HepG2 (cell line): ENCODE results near the gene MNAT1. TPM values are rescaled to one million over a fixed set of nuclear protein-coding genes. Genes with fewer than 3 reads are reported as not detected.

Source experiments
- ATAC-seq: fragments of 200-7000 bp; cut with Tn5 transposase; 3 replicates; pipeline ENCODE4 v1.9.1; 2020; ENCODE audit warnings: mild to moderate bottlenecking, moderate library complexity
- BruUV-seq: library from RNA; stranded (reverse); fragments of 400-500 nt; replicated peaks from 2 replicates; lab custom pipeline; 2021; lab: Mats Ljungman, UMichigan
- CTCF ChIA-PET: fragments of 300-600 bp; formaldehyde crosslinking; extraction: SDS; loops from one replicate; lab custom pipeline; 2021; ENCODE audit warnings: low total read pairs, inconsistent platforms, low intra/inter-chr PET ratio; lab: Yijun Ruan, JAX
- POLR2A ChIA-PET: fragments of 350-600 bp; sonication (Branson Sonifier 250); formaldehyde crosslinking; loops from one replicate; lab custom pipeline; 2020; ENCODE audit warnings: antibody characterized with exemption, inconsistent platforms; lab: Yijun Ruan, JAX
- DNase-seq: peaks from one replicate; pipeline ENCODE4 v3.0.0-alpha.2; 2015; ENCODE audit warnings: low spot score
- FAIRE-seq: peaks from 3 replicates; lab custom pipeline; 2011; peaks lifted over from hg19 to GRCh38; lab: Jason Lieb, UNC
- H2AFZ ChIP-seq: one replicate; pipeline ENCODE4 v1.6.1; 2011; ENCODE audit warnings: low read length, inconsistent platforms
- H3K27ac ChIP-seq: fragments of 300-600 bp; 3 replicates; pipeline ENCODE4 v1.8.0; 2011; ENCODE audit warnings: mixed run types, mild to moderate bottlenecking, mixed read lengths, low read length, inconsistent platforms; ENCODE audit not compliant: insufficient read depth; ENCODE audit errors: extremely low read length
- H3K27me3 ChIP-seq, 2 experiments: fragments of 200-600 bp in 1 of 2; 2 replicates in 1 of 2; 3 replicates in 1 of 2; pipeline versions ENCODE4 v1.6.0 to v1.8.0; 2011; ENCODE audit warnings: low read length in 2 of 2, mild to moderate bottlenecking in 2 of 2, moderate library complexity in 2 of 2, inconsistent platforms in 1 of 2; ENCODE audit not compliant: insufficient read depth in 2 of 2, control insufficient read depth in 1 of 2
- H3K36me3 ChIP-seq, 2 experiments: fragments of 200-600 bp in 1 of 2; replicated peaks in 1 of 2; 2 replicates in 1 of 2; 3 replicates in 1 of 2; pipeline versions ENCODE4 v1.5.1 to v1.8.0; 2011; ENCODE audit warnings: low read length in 2 of 2, inconsistent platforms in 1 of 2; ENCODE audit not compliant: insufficient read depth in 2 of 2, control insufficient read depth in 1 of 2
- H3K4me1 ChIP-seq: 2 replicates; pipeline ENCODE4 v1.5.1; 2012; ENCODE audit warnings: low read length, inconsistent platforms; ENCODE audit not compliant: insufficient read depth
- H3K4me2 ChIP-seq: 2 replicates; pipeline ENCODE4 v1.6.0; 2011; ENCODE audit warnings: low read depth, low read length, inconsistent platforms
- H3K4me3 ChIP-seq, 3 experiments: fragments of 200-600 bp in 1 of 3; sonication (generic), shearing (Covaris generic) in 1 of 3; replicated peaks in 1 of 3; 2 replicates each; pipeline ENCODE4 v1.5.1; 2011 to 2016; ENCODE audit warnings: low read length in 3 of 3, inconsistent platforms in 2 of 3, low read depth in 2 of 3, mild to moderate bottlenecking in 2 of 3, control low read depth in 1 of 3, mixed read lengths in 1 of 3; ENCODE audit not compliant: insufficient read depth in 1 of 3
- H3K79me2 ChIP-seq: one replicate; pipeline ENCODE4 v1.6.1; 2011; ENCODE audit warnings: low read length, inconsistent platforms; ENCODE audit not compliant: insufficient read depth
- H3K9ac ChIP-seq: 2 replicates; pipeline ENCODE4 v1.6.0; 2011; ENCODE audit warnings: mild to moderate bottlenecking, low read depth, low read length, inconsistent platforms; ENCODE audit not compliant: insufficient read depth
- H3K9me3 ChIP-seq: 2 replicates; pipeline ENCODE4 v1.5.1; 2012; ENCODE audit warnings: mild to moderate bottlenecking, low read length
- H4K20me1 ChIP-seq: 2 replicates; pipeline ENCODE4 v1.6.0; 2011; ENCODE audit warnings: inconsistent platforms, mild to moderate bottlenecking, low read length, moderate library complexity; ENCODE audit not compliant: insufficient read depth
- IKZF4 ChIP-seq: sonication (generic); formaldehyde crosslinking; IDR thresholded peaks from 2 replicates; pipeline ENCODE4 v1.5.1; 2020; ENCODE audit warnings: borderline replicate concordance, mild to moderate bottlenecking, low read depth, missing genetic modification reagents; ENCODE audit errors: not compliant biosample characterization
- POLR2A ChIP-seq, 2 experiments: IDR thresholded peaks; 2 replicates each; pipeline ENCODE4 v1.6.1; 2011; ENCODE audit warnings: low read depth in 2 of 2, low read length in 2 of 2, mild to moderate bottlenecking in 1 of 2, moderate library complexity in 1 of 2; ENCODE audit not compliant: insufficient read depth in 1 of 2
- REL ChIP-seq: sonication (generic); formaldehyde crosslinking; conservative IDR thresholded peaks from 2 replicates; pipeline ENCODE4 v1.8.0; 2022; ENCODE audit warnings: mild to moderate bottlenecking, missing genetic modification reagents, moderate library complexity
- SSRP1 ChIP-seq: IDR thresholded peaks from 2 replicates; pipeline ENCODE4 v1.6.1; 2016; ENCODE audit warnings: control low read depth
- TEAD2 ChIP-seq: sonication (generic); formaldehyde crosslinking; IDR thresholded peaks from 2 replicates; pipeline ENCODE4 v1.9.0; 2021; ENCODE audit warnings: missing genetic modification reagents
- ZC3H4 ChIP-seq: sonication (generic); formaldehyde crosslinking; IDR thresholded peaks from 2 replicates; pipeline ENCODE4 v1.4.0; 2020; ENCODE audit warnings: missing genetic modification reagents, borderline replicate concordance
- ZFYVE20 ChIP-seq: sonication (generic); formaldehyde crosslinking; IDR thresholded peaks from 2 replicates; pipeline ENCODE4 v1.8.0; 2023; ENCODE audit warnings: low read depth, mild to moderate bottlenecking, moderate library complexity, missing genetic modification reagents, borderline replicate concordance
- ZMYM4 ChIP-seq: sonication (generic); formaldehyde crosslinking; IDR thresholded peaks from 2 replicates; pipeline ENCODE4 v1.8.1; 2023; ENCODE audit warnings: mild to moderate bottlenecking, missing genetic modification reagents
- ZNF136 ChIP-seq: sonication (generic); formaldehyde crosslinking; IDR thresholded peaks from 2 replicates; pipeline ENCODE4 v1.8.1; 2022; ENCODE audit warnings: low read depth, mild to moderate bottlenecking, moderate library complexity, missing genetic modification reagents
- ZNF431 ChIP-seq: sonication (generic); formaldehyde crosslinking; IDR thresholded peaks from 2 replicates; pipeline ENCODE4 v1.9.0; 2022; ENCODE audit warnings: missing genetic modification reagents, low read depth, mild to moderate bottlenecking, borderline replicate concordance
- ZNF451 ChIP-seq: sonication (generic); formaldehyde crosslinking; IDR thresholded peaks from 2 replicates; pipeline ENCODE4 v1.5.0; 2020; ENCODE audit warnings: mild to moderate bottlenecking, missing genetic modification reagents
- ZNF468 ChIP-seq: sonication (generic); formaldehyde crosslinking; IDR thresholded peaks from 2 replicates; pipeline ENCODE4 v1.8.0; 2022; ENCODE audit warnings: mild to moderate bottlenecking, moderate library complexity, missing genetic modification reagents
- WGBS: methylation state at CpG from one replicate; pipeline ENCODE4 v1.1.6; 2017; ENCODE audit warnings: low lambda C conversion rate; 5-methylcytosine and 5-hydroxymethylcytosine counted together
- in situ Hi-C: cut with HindIII; loops from 2 replicates; pipeline ENCODE4 v1.10.0; 2017; ENCODE audit warnings: low pct_unique_long_range_greater_than_20kb; ENCODE audit not compliant: extremely low pct_ligation_motif_present
- intact Hi-C: fragments of 100-400 bp; cut with micrococcal nuclease; formaldehyde crosslinking; loops from one replicate; pipeline ENCODE4 v1.10.0; 2022; ENCODE audit not compliant: unreplicated experiment
- polyA plus RNA-seq, 8 experiments: library from polyadenylated mRNA; depleted of rRNA in 3 of 8; stranded (reverse) in 7 of 8; unstranded in 1 of 8; fragments of >200 nt; fragmentation: Illumina TruSeq in 4 of 8; extraction: Trizol in 4 of 8; gene quantifications; 2 replicates each; pipeline versions ENCODE4 v1.2.1 to v1.2.3, GENCODE V29; 2011 to 2016; ENCODE audit warnings: low read depth in 4 of 8, missing spikeins in 1 of 8, mixed read lengths in 1 of 8; ENCODE audit not compliant: insufficient read depth in 1 of 8
- total RNA-seq, 5 experiments: library from RNA; depleted of rRNA; stranded (reverse); fragments of >200 nt; fragmentation: Illumina TruSeq; extraction: Trizol; gene quantifications; 2 replicates each; pipeline ENCODE4 v1.2.3, GENCODE V29; 2016; ENCODE audit warnings: low read depth in 1 of 5
- TF ChIP-seq, protein P1 (sequence below): sonication (generic); formaldehyde crosslinking; IDR thresholded peaks from 2 replicates; pipeline ENCODE4 v1.4.0; 2020; ENCODE audit warnings: mild to moderate bottlenecking, missing genetic modification reagents
- TF ChIP-seq, protein P2 (sequence below): IDR thresholded peaks from 2 replicates; pipeline ENCODE4 v1.6.1; 2016; ENCODE audit warnings: mild to moderate bottlenecking, missing biosample characterization, missing genetic modification reagents
- TF ChIP-seq, protein P3 (sequence below): sonication (generic); formaldehyde crosslinking; IDR thresholded peaks from 2 replicates; pipeline ENCODE4 v1.5.0; 2020; ENCODE audit warnings: missing genetic modification reagents, mild to moderate bottlenecking, borderline replicate concordance
- TF ChIP-seq, protein P4 (sequence below): IDR thresholded peaks from 2 replicates; pipeline ENCODE4 v1.6.1; 2016; ENCODE audit warnings: missing compliant biosample characterization, missing genetic modification reagents, borderline replicate concordance

MNAT1 gene
- total and polyA plus RNA-seq, 2 of the 13 experiments (the other 11 are each of a cell fraction or from before 2014, with no cell fraction given) = 49.2 to 94.8 TPM

DNA sequence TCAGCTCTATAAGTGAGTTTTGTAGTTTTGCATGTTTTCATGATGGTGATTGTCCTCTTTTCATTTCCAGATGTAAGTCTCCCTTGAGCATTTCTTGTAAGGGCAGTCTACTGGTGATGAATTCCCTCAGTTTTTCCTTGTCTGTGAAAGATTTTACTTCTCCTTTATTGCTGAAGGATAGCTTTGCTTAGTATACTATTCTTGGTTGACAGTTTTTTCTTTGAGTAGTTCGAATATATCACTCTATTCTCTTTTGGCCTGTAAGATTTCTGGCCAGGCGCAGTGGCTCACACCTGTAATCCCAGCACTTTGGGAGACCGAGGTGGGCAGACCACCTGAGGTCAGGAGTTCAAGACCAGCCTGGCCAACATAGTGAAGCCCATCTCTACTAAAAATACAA, 34.0 kb upstream of the MNAT1 start:
- FAIRE-seq = no peak
- Histone ChIP-seq H4K20me1 (no peaks in the 10 kb centered on the region), H3K4me3 (no peak overlapping the region), H3K79me2 (no peaks in the 10 kb centered on the region), H3K27ac (no peak overlapping the region), H3K36me3 (no peaks in the 10 kb centered on the region), H3K4me2 (no peak overlapping the region), H3K27me3 (no peaks in the 10 kb centered on the region), H3K4me1 (no peaks in the 10 kb centered on the region), H2AFZ (no peak overlapping the region), H3K9ac (no peak overlapping the region), H3K9me3 (peaks cover 29% of the 10 kb centered on the region)
- in situ Hi-C loops (no loop called here), intact Hi-C loops (no loop called here)
- TF ChIP-seq REL (CRISPR knock-in tag) (no peak), ZNF136 (CRISPR knock-in tag) (peak; percentile 40; the same call in 1 of the 2 replicates)
- ChIA-PET CTCF (no interaction called here), POLR2A (no interaction called here)
- 72% methylated on average over 3 of the region's 3 CpGs for WGBS
- no TSS peak for BruUV-seq
- DNase-seq = no peak
- no peak for ATAC-seq

DNA sequence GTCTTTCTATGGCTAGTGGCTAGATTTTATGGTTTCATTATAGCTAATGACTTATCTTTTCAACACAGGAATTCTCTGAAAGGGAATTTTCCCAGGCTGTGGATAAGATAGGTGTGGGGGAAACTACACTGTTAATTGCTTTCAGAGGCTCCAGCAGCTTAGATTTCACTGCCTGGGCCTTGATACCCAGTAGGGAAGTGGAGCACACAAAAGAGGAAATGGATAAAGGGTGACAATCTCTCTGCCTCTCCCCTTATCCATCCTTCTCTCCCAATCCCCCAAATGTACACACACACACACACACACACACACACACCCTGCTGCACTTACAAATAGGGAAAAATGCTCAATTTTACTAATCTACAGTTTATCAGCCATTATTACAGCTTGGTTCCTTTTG, 29.5 kb upstream of the MNAT1 start:
- Histone ChIP-seq H3K4me3 (no peak overlapping the region), H3K4me2 (no peak overlapping the region), H4K20me1 (no peaks in the 10 kb centered on the region), H2AFZ (no peak overlapping the region), H3K36me3 (no peaks in the 10 kb centered on the region), H3K9ac (no peak overlapping the region), H3K27ac (no peak overlapping the region), H3K9me3 (peaks cover 14% of the 10 kb centered on the region), H3K79me2 (no peaks in the 10 kb centered on the region), H3K4me1 (no peaks in the 10 kb centered on the region), H3K27me3 (no peaks in the 10 kb centered on the region)
- ATAC-seq (no peak), DNase-seq (no peak), FAIRE-seq (no peak)
- intact Hi-C loops (no loop called here), in situ Hi-C loops (no loop called here)
- ChIA-PET POLR2A (no interaction called here), CTCF (no interaction called here)
- BruUV-seq = no TSS peak
- no peak for TF ChIP-seq ZNF451 (CRISPR knock-in tag)
- no peak for TF ChIP-seq ZNF468 (CRISPR knock-in tag)
- TF ChIP-seq, protein P1, sequence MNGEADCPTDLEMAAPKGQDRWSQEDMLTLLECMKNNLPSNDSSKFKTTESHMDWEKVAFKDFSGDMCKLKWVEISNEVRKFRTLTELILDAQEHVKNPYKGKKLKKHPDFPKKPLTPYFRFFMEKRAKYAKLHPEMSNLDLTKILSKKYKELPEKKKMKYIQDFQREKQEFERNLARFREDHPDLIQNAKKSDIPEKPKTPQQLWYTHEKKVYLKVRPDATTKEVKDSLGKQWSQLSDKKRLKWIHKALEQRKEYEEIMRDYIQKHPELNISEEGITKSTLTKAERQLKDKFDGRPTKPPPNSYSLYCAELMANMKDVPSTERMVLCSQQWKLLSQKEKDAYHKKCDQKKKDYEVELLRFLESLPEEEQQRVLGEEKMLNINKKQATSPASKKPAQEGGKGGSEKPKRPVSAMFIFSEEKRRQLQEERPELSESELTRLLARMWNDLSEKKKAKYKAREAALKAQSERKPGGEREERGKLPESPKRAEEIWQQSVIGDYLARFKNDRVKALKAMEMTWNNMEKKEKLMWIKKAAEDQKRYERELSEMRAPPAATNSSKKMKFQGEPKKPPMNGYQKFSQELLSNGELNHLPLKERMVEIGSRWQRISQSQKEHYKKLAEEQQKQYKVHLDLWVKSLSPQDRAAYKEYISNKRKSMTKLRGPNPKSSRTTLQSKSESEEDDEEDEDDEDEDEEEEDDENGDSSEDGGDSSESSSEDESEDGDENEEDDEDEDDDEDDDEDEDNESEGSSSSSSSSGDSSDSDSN (CRISPR knock-in tag) = no peak
- TF ChIP-seq ZNF431 = no peak
- TF ChIP-seq POLR2A (IDR thresholded peaks at IDR 0.05; ENCODE audit: insufficient read depth in 1 of 2, low read depth in 2 of 2, low read length in 2 of 2) = no peak
- TF ChIP-seq, protein P2, sequence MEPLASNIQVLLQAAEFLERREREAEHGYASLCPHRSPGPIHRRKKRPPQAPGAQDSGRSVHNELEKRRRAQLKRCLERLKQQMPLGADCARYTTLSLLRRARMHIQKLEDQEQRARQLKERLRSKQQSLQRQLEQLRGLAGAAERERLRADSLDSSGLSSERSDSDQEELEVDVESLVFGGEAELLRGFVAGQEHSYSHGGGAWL (CRISPR knock-in tag) = no peak
- TF ChIP-seq, protein P3, sequence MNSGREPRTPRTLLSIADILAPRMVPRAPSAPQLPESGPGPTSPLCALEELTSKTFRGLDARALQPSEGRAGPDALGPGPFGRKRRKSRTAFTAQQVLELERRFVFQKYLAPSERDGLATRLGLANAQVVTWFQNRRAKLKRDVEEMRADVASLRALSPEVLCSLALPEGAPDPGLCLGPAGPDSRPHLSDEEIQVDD (CRISPR knock-in tag) = no peak
- no peak for TF ChIP-seq TEAD2 (CRISPR knock-in tag)
- no peak for TF ChIP-seq ZC3H4
- TF ChIP-seq ZMYM4 (CRISPR knock-in tag) = no peak
- no peak for TF ChIP-seq IKZF4 (CRISPR knock-in tag)
- no peak for TF ChIP-seq ZFYVE20 (CRISPR knock-in tag)
- no peak for TF ChIP-seq SSRP1 (CRISPR knock-in tag)
- TF ChIP-seq, protein P4, sequence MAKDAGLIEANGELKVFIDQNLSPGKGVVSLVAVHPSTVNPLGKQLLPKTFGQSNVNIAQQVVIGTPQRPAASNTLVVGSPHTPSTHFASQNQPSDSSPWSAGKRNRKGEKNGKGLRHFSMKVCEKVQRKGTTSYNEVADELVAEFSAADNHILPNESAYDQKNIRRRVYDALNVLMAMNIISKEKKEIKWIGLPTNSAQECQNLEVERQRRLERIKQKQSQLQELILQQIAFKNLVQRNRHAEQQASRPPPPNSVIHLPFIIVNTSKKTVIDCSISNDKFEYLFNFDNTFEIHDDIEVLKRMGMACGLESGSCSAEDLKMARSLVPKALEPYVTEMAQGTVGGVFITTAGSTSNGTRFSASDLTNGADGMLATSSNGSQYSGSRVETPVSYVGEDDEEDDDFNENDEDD (CRISPR knock-in tag) = no peak
